Hypothalamus (tissue), 51 donors: ENCODE data around the gene WASHC2A.
"Not testable (repeated sequence)": the region's sequence is repeated elsewhere in the genome, so short reads cannot be mapped to it uniquely, and the experiment has no call there.

ENCODE experiments used
- DNase-seq, 51 donors: peaks; one replicate each; lab custom pipeline; 2025; lab: John Stamatoyannopoulos, UW

The WASHC2A gene

DNA sequence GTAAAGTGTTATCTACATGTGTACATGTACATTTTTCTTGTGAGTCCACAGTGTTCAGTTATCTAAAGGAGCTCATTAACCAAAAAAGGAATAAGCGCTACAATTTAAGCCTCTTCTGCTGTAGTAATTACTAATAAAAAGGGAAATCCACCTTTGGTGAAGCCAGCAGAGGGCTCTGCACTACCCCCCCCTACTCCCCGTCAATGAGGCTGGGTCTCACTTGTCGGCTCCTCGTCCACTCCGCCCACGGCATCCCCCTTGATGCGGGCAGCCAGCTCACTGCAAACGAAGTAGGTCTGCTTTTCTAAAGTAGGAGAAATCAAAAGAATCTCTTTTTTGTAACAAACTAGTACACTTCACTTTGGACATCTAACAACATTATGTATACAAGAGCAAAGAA is 4.7 kb upstream of the WASHC2A start:
- DNase-seq: no peak

DNA sequence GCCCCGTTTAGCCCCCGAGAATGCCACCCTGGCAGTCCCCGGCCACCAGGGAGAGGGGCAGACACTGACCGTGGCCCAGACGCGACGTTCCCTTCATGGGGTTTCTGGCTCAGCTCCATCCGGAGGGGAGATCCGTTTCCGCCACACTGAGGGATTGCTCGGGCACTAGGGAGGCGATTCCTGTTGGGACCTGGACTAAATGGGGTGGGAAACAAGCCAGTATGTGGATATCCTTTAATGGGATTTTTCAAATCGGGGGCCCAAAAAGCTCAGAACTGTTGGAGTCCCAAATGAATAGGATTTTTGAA is 552 bp downstream of the WASHC2A start:
- DNase-seq: not testable (repeated sequence)

DNA sequence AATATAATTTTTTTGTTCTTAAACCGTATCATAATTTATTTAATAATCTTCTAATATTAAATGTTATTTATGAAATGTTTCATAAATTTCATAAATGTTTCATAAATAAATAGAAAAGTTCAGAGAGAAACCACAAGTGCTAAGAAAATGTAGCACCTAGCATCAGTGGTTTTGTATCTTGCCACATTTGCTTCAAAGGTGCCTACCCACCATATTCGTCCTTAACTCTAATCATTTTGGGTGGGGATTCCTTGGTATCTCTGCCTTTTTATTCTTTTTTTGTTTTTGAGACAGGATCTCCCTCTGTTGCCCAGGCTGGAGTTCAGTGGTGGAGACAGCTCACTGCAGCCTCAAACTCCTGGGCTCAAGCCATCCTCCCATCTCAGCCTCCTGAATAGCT is 7.4 kb downstream of the WASHC2A start:
- not testable (repeated sequence) for DNase-seq

GRCh38 chr10:50075544-50075943 is 7.8 kb downstream of the WASHC2A start:
- DNase-seq: not testable (repeated sequence)

DNA sequence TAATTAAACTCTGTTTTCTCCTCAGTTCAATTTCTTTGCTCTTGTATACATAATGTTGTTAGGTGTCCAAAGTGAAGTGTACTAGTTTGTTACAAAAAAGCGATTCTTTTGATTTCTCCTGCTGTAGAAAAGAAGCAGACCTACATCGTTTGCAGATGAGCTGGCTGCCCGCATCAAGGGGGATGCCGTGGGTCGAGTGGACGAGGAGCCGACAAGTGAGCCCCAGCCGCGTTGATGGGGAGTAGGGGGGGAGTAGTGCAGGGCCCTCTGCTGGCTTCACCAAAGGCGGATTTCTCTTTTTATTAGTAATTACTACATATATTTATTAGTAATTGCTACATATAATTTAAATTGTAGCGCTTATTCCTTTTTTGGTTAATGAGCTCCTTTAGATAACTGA is 23.6 kb downstream of the WASHC2A start:
- not testable (repeated sequence) for DNase-seq

- not testable (repeated sequence) for DNase-seq
Observed at GRCh38 chr10:50092928-50093327, 25.2 kb downstream of the WASHC2A start.

GRCh38 chr10:50094630-50095029 is 26.9 kb downstream of the WASHC2A start:
- not testable (repeated sequence) for DNase-seq

- not testable (repeated sequence) for DNase-seq
Observed at GRCh38 chr10:50095402-50095801, 27.6 kb downstream of the WASHC2A start.

- DNase-seq: not testable (repeated sequence)
Observed at GRCh38 chr10:50096722-50097121, 29.0 kb downstream of the WASHC2A start.

GRCh38 chr10:50098645-50099044 is 30.9 kb downstream of the WASHC2A start:
- not testable (repeated sequence) for DNase-seq

GRCh38 chr10:50101139-50101582 is 33.4 kb downstream of the WASHC2A start:
- not testable (repeated sequence) for DNase-seq

- not testable (repeated sequence) for DNase-seq
Observed at GRCh38 chr10:50101747-50102146, 34.0 kb downstream of the WASHC2A start.

DNA sequence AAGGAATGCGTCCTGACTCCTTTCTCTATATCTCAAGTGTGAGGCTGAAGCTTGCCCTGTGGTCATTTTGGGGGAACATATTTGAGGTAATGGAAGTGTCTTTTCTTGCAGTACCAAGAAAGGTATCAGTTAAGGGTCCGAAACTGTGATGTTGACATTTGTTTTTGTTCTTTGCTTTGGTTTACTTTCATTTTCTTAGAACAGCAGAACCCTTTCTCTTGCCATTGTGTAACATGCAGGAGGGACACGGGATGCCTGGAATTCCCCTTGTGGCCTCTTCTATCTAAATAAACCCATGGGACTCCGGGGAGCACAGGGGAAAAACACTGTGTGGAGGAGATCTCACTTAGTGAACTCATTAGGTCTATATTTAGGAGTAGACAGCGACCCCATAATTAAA is 34.5 kb downstream of the WASHC2A start:
- not testable (repeated sequence) for DNase-seq

DNA sequence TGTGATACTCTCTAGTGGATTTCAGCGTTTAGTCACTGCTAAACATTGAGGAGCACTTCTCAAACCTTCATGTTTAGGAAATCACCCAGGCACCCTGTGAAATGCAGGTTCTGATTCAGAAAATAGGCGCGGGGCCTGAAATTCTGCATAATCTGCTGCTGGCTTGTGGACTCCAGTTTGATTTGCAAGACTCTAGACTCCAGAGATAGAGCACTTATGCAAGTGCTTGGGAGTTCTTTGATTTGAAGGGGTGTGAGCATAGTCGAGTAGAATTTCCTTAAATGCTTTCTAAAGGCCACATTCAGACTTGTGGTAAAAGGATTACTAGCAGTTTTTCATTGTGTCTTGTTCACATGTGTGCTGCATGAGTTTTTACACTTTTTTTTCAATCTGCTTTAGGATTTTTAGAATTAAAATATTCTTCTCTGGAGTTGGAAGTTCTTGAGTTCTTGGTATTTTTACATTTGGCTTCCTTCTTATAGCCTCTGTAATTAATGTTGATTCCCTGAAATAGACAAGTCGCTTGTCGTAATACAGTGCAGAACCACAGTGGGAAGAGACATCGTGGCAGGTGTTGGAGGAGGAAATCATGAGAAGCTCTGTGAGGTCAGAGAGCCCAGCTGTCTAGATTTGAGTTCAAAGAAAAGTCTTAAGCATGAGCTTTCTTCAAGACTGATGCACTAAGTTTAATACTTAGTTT is 41.4 kb downstream of the WASHC2A start:
- not testable (repeated sequence) for DNase-seq

- DNase-seq: not testable (repeated sequence)
Observed at GRCh38 chr10:50112419-50113112, 44.8 kb downstream of the WASHC2A start.

- DNase-seq: not testable (repeated sequence)
Observed at GRCh38 chr10:50126765-50127164, 59.0 kb downstream of the WASHC2A start.

DNA sequence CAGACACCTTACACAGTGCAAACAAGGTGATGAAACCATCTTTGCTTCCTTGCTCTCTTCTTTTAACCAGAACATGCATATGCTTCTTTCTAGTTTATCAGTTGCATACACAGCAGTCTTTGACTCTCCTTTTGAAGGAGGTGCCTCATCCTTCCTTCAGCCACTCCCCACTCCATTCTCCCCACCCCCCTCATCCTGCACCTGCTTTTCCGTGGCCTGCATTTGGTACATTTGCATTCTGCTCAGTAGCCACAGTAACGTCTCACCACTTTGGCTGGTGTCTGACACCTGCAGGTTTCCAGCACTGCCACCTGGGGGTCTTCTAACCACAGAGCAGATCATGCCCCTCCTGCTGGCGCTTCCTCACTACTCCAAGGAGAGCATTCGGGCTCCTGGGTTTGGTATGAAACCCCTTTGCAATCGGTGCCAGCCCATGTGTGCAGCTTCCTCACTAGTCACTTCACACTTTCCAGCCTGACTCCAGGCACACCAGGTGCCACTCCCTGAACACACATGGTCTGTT is 60.1 kb downstream of the WASHC2A start:
- not testable (repeated sequence) for DNase-seq

DNA sequence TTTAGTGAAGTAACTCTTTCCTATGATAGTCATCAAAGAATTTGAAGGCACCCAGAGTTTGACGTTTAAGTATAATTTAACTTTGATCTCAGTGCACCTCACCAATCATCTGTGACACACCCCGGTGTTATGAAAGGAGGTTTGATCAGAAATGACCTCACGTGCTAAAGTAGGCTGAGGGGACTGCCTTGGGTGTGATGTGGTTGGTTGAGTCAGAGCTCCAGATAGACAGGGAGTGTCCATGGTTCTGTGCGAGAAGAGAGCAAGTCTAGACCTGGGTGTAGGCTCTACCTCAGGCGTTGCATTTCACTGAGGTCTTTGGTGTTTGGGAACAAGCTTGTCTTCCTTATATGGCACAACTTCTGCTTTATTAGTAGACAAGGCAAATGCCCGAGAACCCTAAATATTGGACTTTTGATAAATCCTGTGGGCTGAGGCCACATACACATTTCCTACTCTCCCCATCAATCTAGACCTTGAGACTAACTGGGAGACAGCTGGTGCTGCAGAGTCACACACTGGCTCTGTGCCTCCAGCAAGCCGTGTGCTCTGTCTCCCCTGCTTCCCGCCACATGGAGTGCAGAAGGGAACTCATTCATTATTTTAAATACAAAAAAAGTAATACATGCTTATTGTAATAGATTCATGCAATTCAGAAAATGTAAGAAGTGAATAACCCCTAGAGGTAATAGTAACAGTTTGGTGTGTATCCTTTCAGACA is 63.7 kb downstream of the WASHC2A start:
- not testable (repeated sequence) for DNase-seq

DNA sequence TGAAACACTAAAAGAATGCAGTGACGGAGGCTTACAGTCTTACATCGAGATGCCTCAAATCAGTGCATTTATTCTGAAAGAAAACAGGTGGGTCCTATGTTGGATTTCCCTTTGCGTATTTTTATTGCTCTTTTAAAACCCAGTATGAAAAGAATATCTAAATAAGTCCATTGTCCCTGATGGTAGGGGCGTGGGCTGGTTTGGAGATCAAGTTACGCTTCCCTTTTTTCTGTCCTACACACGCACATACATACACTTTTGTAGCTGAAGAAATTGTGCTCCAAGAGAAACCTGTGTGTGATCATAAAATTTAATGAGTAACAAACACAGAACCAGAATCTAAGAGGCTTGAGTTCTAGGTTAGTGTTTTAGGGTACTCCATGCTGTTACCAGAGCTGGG is 64.6 kb downstream of the WASHC2A start:
- DNase-seq: not testable (repeated sequence)

- not testable (repeated sequence) for DNase-seq
Observed at GRCh38 chr10:50132841-50133240, 65.1 kb downstream of the WASHC2A start.

DNA sequence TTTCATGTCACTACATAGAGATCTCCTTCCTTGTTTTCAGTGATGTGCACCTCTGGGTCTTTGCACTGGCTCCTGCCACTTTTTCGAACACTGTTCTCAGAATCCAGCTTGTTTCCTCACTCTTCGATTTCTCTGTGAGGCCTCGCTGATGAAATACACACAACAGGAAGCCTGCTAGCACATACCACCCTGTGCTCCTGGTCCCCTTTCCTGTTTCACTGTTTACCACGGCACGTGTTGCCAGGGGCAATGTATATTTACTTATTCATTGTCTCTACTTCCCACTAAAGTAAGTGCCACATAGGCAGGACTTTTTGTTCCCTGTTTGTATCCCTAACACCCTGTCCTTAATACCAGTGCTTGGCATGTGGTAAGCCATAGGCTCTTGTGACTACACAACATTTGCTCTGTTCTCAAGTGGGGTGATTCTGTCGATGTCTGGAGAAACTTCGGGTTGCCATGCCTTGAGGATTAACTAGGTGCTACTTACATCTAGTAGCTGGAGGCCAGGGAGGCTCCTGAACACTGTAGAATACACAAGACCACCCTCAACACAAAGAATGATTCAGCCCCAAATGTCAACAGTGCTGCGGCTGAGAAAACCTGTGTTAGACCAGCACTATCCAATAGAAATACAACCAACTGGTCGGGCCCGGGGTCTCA is 75.9 kb downstream of the WASHC2A start:
- DNase-seq: not testable (repeated sequence)
